AG04450 (cell line): ENCODE data around the gene UBE4B. TPM values are rescaled to one million over a fixed set of nuclear protein-coding genes. Genes with fewer than 3 reads are reported as not detected.

Experiments used
- CTCF ChIA-PET: fragments of 300-600, 350-600 bp; formaldehyde crosslinking; extraction: SDS; loops from one replicate; lab custom pipeline; 2022; ENCODE audit warnings: antibody characterized with exemption, inconsistent platforms; lab: Charles Lee
- POLR2A ChIA-PET: fragments of 350-600 bp; formaldehyde crosslinking; extraction: SDS; loops from one replicate; lab custom pipeline; 2021; ENCODE audit warnings: antibody characterized with exemption, inconsistent platforms; lab: Yijun Ruan, JAX
- DNase-seq: peaks from one replicate; pipeline ENCODE4 v3.0.0-alpha.2; 2011; ENCODE audit warnings: low read depth, low spot score
- H3K27ac ChIP-seq: one replicate; pipeline ENCODE4 v1.5.1; 2012; ENCODE audit warnings: low read depth, low read length, control low read depth
- H3K27me3 ChIP-seq: one replicate; pipeline ENCODE4 v1.6.0; 2012; ENCODE audit warnings: low read length; ENCODE audit not compliant: control insufficient read depth, insufficient read depth
- H3K4me3 ChIP-seq: 2 replicates; pipeline ENCODE4 v1.5.1; 2011; ENCODE audit warnings: mild to moderate bottlenecking, low read depth, low read length, control low read depth
- H3K9me3 ChIP-seq: 2 replicates; pipeline ENCODE4 v1.5.1; 2012; ENCODE audit warnings: low read length; ENCODE audit not compliant: control insufficient read depth, insufficient read depth
- polyA plus RNA-seq: library from polyadenylated mRNA; depleted of rRNA; stranded (reverse); fragments of >200 nt; gene quantifications from 2 replicates; pipeline ENCODE4 v1.2.3, GENCODE V29; 2011
- TF ChIP-seq, protein P1 (sequence below): IDR thresholded peaks from 2 replicates; pipeline ENCODE4 v1.5.1; 2011; ENCODE audit warnings: low read depth, low read length, control low read depth, inconsistent platforms

The UBE4B gene
- polyA plus RNA-seq, 1 experiment = 28.1 TPM

- no peaks in the 10 kb centered on the region for H3K9me3 ChIP-seq
- peak; percentile 83 for DNase-seq
- TF ChIP-seq, protein P1, sequence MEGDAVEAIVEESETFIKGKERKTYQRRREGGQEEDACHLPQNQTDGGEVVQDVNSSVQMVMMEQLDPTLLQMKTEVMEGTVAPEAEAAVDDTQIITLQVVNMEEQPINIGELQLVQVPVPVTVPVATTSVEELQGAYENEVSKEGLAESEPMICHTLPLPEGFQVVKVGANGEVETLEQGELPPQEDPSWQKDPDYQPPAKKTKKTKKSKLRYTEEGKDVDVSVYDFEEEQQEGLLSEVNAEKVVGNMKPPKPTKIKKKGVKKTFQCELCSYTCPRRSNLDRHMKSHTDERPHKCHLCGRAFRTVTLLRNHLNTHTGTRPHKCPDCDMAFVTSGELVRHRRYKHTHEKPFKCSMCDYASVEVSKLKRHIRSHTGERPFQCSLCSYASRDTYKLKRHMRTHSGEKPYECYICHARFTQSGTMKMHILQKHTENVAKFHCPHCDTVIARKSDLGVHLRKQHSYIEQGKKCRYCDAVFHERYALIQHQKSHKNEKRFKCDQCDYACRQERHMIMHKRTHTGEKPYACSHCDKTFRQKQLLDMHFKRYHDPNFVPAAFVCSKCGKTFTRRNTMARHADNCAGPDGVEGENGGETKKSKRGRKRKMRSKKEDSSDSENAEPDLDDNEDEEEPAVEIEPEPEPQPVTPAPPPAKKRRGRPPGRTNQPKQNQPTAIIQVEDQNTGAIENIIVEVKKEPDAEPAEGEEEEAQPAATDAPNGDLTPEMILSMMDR = no peak
- H3K27ac ChIP-seq = peak overlapping the region; percentile 33
- no peaks in the 10 kb centered on the region for H3K27me3 ChIP-seq
- POLR2A ChIA-PET = interaction anchor here (0.5 kb wide), 1 partner anchor 400 kb away, joined by 3 read pairs; no protein-coding TSS in a partner anchor
- H3K4me3 ChIP-seq = no peak overlapping the region
- CTCF ChIA-PET = no interaction called here
Observed at GRCh38 chr1:10074059-10074851, 41.5 kb downstream of the UBE4B start.

- Histone ChIP-seq H3K9me3 (no peaks in the 10 kb centered on the region), H3K27ac (no peak overlapping the region), H3K4me3 (no peak overlapping the region), H3K27me3 (no peaks in the 10 kb centered on the region)
- CTCF ChIA-PET = no interaction called here
- TF ChIP-seq, protein P1 = no peak
- POLR2A ChIA-PET = interaction anchor here (0.5 kb wide), 1 partner anchor 400 kb away, joined by 3 read pairs; no protein-coding TSS in a partner anchor
- no peak for DNase-seq
Observed at GRCh38 chr1:10074852-10075730, 42.3 kb downstream of the UBE4B start.

DNA sequence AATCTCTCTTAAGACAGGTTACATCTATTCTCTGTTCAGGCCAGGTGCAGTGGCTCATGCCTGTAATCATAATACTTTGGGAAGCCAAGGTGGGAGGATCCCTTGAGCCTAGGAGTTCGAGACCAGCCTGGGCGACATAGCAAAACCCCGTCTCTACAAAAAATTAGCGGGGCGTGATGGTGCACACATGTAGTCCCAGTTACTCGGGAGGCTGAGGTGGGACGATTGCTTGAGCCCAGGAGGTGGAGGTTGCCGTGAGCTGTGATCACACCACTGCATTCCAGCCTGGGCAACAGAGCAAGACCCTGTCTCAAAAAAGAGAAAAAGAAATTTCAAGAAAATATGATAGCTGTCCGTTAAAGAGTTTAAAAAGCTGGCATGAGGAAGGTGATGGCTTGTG, 43.0 kb downstream of the UBE4B start:
- Histone ChIP-seq H3K27me3 (no peaks in the 10 kb centered on the region), H3K4me3 (no peak overlapping the region), H3K27ac (no peak overlapping the region), H3K9me3 (no peaks in the 10 kb centered on the region)
- TF ChIP-seq, protein P1 = no peak
- DNase-seq = no peak
- POLR2A ChIA-PET = no interaction called here
- CTCF ChIA-PET = no interaction called here

- DNase-seq = no peak
- CTCF ChIA-PET = no interaction called here
- TF ChIP-seq, protein P1 = no peak
Observed at GRCh38 chr1:10078494-10078893, 45.7 kb downstream of the UBE4B start.

More at GRCh38 chr1:10078494-10078893, 45.7 kb downstream of the UBE4B start:
- no peaks in the 10 kb centered on the region for H3K9me3 ChIP-seq
- no peak overlapping the region for H3K4me3 ChIP-seq
- POLR2A ChIA-PET = no interaction called here
- H3K27ac ChIP-seq = no peak overlapping the region
- no peaks in the 10 kb centered on the region for H3K27me3 ChIP-seq
